GM11168 (cell line): ENCODE results near the gene GALNT9.
"Not testable (repeated sequence)": the region's sequence is repeated elsewhere in the genome, so short reads cannot be mapped to it uniquely, and the experiment has no call there.

Experiments used
- in situ Hi-C: fragments of 300-500 bp; cut with MboI; formaldehyde crosslinking; loops from one replicate; pipeline ENCODE4 v1.12.0; 2022; ENCODE audit warnings: low sequenced_read_pairs; ENCODE audit not compliant: unreplicated experiment

GALNT9 gene

DNA sequence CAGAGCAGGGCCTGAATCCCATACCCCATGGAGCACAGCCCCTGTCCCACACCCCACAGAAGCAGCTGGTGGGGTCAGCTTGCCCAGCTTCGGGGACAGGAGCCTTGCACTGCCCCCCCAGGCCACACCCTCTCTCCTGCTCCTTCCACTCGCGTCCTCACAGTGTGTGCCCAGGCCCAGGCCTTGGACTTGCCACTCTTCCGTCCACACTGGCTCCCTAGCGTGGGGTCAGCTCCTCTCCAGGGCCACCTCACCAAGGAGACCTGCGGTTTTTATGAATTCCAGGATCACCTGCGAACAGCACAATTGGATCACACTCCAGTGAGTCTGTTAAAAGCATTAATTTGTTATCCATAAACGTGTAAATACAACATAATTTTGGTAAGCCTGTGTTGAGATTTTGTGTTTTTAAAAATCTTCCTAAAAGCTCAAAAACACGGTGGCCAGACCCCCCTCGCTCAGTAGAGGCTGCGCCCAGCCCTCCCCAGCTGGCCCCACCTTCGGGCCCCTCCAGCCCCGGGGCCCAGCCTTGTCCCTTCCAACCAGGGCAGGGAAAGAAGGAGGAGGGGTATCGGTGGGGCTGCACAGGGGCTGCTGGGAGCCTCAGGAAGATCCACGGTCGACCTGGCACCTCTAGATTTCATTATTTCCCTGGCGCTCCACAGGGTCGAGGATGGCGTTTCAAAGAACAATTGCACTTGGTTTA is 12.0 kb downstream of the GALNT9 start:
- in situ Hi-C loops, result no loop called here

DNA sequence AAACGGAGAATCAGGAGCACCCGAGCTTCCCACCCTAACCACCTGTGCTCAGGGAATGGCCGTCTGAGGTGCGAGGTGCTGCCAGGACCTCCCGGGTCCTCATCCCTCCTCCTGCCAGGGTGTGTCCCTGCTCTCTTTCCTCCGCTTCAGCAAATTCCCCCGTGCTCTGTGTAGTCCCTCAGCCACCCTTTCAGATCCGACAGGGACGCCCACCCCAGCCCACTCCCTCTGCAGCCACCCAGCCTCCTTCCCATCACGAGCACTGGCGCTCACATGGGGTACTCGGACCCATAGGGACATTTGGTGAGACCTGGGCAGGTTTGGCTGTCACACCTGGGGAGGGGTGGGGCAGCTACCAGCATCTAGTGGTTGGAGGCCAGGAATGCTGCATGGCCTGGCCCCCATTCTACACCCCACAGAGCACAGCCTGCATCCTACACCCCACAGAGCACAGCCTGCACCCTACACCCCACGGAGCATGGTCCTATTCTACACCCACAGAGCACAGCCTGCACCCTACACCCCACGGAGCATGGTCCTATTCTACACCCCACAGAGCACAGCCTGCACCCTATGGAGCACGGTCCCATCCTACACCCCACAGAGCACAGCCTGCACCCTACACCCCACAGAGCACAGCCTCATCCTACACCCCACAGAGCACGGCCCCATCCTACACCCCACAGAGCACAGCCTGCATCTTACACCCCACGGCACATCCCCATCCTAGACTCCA is 12.7 kb downstream of the GALNT9 start:
- in situ Hi-C loops, result no loop called here

DNA sequence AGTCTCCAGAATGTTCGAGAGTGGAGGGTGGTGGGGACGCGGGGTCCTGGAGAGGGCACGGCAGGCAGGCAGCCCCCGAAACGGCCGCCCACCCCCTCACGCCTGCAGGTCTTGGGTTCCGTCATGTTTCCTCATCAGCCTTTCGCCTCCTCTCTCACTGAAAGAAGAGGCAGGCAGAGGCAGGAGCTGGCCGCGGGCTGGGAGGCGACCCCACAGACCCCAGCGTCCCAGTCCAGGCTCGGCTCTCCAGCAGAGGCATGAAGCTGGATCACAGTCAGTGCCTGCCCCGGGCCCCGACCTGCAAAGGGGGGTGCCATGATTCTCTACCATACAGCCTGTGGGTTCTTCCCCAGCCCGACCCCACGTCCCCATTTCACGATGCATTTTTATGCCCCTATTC is 13.4 kb downstream of the GALNT9 start:
- in situ Hi-C loops, result no loop called here

DNA sequence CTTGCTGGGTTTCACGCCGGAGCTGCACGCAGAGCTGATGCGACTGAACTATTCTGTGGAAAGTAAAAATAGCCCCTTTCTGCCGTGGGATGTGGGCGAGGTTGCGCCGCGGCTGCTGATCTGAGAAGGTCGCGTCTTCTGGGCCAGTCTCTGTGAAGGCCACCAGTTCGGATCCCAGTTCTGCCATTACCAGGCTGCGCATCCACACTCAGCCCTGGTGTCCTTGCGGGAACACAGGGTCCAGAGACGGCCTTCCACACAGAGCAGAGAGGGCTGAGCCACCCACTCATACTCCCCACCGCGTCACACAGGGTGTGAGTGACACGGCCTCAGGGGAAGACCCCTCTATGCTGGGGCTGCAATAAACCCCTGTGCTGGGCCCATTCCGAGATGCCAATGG is 13.9 kb downstream of the GALNT9 start:
- in situ Hi-C loops, result no loop called here

DNA sequence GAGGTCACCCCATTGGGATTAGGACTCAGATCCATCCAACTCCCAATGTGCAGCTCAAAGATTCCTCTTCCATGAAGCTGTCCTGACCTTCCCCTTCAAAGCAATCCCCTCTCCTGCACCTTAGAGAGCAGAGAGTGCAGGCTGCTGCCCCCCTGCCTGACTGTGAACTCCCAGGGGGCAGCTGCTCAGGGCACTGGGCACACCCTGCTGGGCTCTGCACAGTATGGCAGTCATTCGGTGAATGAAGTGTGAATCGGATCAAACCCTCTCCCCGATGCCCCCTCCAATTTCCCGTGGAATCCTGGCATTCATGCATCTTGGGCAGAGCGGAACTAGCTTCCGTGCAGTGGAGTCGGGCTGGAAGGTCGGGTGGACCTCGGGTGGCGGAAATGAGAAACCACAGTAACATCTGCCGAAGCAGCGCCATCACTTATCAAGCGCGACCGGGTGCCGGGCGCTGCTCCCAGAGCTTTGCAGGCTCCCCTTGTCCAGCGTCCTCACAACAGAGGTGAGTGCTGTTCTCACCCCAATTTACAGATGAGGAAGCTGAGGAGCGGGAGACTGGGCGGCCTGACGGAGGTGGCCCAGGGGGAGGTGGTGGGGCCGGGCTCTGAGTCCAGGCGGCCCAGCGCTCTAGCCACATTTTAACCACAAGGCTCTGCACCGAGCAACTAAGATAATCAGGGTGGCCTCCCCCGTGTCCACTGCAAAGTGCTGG is 14.7 kb downstream of the GALNT9 start:
- in situ Hi-C loops, result no loop called here

DNA sequence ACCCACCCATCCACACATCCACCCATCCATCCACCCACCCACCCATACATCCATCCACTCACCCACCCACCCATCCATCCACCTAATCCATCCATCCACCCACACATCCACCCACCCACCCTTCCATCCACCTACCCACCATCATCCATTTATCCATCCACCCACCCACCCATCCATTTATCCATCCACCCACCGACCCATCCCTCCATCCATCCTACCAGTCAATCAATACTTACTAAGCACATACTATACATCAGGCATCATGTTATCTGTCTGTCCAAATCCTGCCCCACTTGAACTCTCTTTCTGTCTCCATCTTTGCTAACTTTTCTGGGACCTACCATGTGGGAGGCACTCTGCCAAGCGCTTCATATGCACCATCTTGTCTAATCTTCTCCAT is 15.4 kb downstream of the GALNT9 start:
- in situ Hi-C loops, result no loop called here

DNA sequence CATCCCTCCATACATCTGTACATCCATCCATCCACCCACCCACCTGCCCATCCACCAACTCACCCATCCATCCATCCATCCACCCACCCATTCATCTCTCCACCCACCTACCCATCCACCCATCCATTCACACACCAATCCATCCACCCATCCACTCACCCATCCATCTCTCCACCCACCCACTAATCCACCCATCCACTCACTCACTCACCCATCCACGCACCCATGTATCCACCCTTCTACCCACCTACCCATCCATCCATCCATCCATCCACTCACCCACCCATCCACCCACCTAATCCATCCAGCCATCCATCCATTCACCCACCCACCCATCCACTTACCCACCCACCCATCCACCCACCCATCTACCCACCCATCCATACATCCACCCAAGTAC is 16.2 kb downstream of the GALNT9 start:
- in situ Hi-C loops, result no loop called here

DNA sequence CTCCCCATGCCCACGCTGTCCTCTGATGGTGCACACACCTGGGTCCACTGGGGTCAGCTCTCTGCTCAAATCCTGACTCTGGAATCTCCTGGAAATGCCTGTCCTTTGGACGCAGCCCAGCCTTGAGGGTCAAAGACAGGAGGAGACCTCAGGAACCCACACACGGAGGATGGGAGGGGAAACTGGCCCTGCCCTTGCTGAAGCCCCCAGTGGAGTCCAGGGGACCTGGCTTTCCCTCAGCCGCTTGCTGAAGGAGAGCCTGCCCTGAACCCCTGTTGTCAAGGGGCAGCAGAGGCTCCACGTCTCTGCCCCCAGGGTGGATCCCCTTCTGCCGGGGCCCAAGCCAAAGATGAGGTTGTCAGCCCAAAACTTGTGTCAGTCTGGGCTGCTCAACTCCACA is 16.9 kb downstream of the GALNT9 start:
- in situ Hi-C loops, result no loop called here

DNA sequence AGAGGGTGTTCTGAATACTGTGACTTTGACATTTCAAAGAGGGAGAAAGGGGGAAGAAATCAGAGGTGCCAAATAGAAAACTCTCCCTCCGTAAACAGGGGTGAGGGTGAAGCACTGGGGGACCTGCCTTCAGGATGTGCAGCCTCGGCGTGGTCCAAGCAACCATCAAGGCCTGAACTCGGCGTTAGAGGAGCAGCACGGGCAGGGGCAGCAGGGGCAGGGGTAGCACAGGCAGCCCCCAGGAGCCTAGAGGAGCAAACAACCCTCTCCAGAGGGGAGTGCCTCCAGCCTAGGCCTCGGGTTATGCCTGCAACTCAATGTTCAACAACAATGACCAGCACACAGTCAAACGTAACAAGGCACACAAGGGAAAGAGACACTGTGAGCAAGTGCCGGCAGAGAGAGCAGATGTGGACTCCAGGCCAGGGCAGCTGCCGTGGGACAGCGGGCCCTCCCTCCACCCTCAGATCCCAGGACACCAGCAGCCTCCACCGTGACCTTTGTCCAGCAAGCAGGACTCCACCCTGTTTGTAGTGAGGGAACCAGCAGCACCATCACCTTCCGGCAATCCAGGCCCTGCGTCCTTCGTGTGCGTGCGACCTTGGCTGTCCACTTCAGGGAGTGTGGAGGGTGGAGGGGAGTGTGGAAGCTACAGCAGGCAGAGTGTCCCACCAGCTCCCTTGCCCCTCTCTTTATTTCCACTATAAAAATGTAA is 18.0 kb downstream of the GALNT9 start:
- in situ Hi-C loops, result no loop called here

DNA sequence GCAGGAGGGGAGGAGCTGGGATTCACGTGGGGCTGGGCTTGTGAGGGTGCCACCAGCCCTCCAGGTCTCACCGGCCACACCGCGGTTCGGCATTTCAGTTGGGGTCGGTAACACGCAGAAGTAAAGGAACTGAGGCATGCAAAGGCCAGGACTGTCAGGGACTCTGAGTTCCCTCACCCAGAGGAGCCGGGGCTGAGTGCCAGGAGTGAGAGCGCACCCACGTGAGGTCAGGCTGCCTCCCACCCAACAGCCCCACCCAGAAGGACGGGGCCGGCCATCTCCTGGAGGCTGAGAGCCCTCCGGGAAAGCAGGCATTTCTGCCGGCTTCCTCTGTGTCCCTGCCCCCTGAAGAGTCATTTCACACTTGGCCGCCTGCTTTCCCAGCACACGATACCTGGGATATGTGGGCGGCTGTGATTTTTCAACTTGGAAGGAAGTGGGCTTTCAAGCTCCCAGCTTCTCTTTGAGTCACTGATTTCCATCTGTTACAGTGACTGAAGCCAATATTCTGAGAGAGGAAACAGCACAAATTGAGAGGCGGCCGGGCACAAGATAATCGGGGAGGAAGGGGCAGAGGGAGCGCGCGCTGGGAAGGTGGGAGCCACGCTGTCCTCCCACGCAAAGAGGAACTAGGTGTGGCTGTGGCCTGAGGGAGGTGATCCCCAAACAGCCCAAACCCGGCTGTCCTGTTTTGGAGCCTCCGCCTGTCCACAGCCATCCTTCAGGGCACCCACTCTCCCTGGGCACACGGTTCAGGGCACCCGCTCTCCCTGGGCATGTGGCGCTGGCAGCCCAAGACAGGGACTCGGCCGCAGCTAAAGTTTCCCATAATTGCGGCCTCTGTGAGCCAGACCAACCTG is 19.0 kb downstream of the GALNT9 start:
- in situ Hi-C loops, result no loop called here

DNA sequence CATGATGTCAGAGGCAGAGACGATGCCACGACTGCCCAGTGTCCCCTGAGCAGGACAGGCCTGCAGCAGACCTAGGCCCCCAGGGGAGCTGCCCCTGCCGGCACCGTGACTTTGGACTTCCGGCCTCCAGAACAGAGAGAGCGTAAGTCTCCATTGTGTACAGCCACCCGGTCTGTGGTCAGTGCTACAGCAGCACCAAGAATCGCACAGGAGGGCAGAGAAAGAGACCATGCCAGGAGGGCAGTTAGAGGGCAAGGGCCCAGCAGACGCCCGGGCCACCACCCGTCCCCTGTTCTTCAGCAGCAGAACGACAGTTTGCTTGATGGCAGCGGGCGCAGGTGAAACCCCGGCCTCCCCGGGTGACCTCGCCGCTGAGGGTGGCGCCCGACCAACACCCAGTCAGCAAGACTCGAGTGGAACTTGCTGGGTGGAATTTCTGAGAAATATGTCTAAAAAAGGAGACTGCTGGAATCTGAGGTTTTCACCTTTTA is 19.7 kb downstream of the GALNT9 start:
- in situ Hi-C loops, result no loop called here

DNA sequence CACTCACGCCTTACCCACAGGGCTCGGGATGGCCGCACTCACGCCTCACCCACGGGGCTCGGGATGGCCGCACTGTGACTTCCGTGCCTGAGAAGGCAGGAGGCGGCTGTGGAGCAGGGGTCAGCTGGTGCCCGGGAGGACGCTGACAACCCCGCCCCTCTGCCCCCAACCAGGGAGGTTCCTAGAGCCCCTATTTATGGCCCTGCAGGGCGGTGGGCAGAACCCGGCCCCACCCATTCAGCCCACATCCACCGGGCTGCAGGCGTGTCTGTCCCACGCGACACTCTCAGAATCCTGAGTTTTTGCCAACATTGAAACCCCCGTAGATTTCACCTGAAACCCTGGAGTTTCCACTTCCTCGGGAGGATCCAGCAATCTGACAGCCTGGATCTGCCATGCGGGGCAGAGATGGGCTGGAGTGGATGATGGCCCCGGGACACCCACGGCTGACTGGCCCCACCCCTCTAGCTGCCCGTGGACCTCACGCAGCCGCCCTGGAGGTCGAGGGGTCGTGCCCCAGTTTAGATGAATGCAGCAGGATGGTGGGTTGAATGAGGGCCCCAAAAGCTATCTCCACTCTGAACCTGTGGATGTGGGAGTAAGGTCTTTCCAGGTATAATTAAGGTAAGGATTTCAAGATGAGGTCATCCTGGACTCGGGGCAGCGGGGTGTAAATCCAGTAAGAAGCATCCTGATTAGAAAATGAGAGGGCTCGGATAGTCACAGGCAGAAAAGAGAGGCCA is 20.4 kb downstream of the GALNT9 start:
- in situ Hi-C loops, result no loop called here

DNA sequence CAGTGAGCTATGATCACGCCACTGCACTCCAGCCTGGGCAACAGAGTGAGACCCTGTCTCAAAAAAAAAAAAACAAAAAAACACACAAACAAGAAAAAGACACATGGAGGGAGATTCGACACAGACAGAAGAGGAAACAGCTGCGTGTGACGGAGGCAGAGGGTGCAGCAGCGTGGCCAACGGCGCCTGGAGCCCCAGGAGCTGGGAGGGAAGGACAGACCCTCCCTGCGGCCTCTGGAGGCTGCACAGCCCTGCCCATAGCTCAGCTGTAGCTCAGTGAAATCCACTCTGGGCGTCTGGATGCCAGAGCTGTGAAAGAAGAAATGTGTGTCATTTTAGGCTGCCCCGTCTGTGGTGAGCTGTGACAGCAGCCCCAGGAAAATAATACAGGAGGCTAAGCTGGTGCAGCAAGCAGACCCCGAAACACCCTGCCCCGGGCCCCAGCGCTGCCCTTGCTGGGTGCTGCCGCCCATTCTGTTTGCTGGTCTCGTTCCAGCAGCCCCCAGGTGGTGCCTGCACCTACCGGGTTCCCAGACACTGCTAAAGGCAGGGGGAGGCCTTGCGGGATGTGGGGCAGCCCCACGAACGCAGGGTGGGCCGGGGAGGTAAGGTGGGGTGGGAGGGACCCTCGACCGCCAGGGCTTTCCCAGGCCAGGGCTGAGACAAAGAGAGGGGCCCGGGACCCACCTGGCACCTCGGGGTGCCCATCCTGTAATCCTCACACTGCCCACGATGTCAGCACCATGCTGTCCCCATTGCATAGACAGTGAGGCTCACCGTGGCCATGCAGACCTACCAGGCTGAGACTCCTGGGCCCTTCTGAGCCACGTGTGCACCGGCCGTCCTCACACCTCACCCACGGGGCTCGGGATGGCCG is 21.2 kb downstream of the GALNT9 start:
- in situ Hi-C loops, result no loop called here

DNA sequence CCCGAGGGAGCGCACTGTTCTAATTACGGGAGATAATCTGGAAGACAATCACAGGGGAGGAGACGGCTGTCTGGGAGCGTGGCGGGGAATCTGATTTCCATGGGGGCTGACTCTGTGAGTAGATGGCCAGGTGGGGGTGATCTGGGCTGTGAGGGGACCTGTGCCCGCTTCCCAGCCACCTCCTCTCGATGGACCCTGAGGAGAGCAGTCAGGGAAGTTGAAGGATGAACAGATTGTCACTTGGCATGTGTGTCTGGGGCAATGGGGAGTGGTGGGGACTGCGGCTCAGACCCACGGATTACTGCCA is 22.6 kb downstream of the GALNT9 start:
- in situ Hi-C loops, result no loop called here

DNA sequence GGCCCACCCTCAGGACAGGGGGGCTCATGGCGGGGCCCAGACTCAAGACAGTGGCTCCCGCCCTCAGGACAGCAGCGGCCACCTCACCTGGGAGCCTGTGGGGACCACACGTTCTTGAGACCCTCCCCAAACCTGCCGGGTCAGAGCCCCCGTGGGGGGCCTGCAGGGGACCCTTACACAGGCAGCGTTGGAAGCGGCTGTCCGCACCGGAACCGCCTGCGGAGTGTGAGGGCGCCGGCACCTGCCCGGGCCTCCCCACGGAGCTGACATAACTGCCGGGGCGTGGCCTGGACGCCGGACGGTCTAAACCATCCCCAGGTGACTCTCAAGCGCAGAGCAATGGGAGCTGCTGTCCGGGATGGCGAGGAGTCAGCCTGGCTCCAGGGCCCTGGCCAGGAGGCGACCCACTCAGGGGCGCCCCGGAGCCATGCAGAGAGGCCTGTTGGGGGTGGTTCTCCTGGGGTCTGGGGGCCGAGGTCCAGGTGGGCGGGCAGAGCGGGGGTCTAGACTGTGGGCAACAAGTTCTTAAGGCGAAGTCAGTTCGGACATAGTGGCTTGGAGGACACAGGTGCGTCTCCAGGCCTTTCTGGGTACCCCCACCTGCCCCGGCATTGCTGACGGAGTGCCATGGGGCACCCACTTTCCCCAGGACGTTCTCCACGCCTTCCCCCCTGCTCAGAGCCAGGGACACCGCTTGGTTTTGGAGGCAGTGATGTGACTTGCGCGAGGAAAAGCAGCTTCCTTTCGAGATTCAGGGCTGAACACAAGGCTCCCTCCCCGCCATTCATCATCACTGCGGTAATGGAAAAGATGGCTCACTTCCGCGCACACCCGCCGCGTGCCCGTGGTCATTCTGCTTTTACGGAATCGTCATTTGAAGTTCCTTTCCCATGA is 23.2 kb downstream of the GALNT9 start:
- in situ Hi-C loops, result no loop called here

DNA sequence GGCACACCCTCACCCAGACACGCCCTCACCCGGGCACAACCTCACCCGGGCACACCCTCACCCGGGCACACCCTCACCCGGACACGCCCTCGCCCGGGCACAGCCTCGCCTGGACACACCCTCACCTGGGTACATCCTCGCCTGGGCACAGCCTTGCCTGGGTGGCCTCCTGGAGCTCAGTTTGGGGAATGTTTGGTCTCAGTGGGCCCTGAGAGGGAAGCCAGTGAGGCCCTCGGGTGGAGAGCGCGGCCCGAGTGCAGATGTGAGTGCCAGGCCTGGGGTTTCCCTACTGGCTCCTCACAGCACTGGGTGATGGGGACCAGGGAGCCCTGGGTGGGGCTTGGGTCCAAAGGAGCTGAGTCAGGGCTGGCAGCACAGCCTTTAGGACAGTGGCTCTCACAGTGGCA is 23.8 kb downstream of the GALNT9 start:
- in situ Hi-C loops, result no loop called here

DNA sequence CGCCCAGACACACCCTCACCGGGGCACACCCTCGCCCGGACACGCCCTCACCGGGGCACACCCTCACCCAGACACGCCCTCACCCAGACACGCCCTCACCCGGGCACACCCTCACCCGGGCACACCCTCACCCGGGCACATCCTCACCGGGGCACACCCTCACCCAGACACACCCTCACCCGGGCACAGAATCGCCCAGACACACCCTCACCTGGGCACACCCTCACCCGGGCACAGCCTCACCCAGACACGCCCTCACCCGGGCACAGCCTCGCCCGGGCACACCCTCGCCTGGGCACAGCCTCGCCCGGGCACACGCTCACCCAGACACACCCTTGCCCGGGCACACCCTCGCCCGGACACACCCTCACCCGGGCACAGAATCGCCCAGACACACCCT is 24.5 kb downstream of the GALNT9 start:
- in situ Hi-C loops, result not testable (repeated sequence)
